ENCODE results near the gene MMAB.
A peak's percentile ranks its signal among the peaks of the same experiment; 100 is the strongest.

MMAB gene

DNA sequence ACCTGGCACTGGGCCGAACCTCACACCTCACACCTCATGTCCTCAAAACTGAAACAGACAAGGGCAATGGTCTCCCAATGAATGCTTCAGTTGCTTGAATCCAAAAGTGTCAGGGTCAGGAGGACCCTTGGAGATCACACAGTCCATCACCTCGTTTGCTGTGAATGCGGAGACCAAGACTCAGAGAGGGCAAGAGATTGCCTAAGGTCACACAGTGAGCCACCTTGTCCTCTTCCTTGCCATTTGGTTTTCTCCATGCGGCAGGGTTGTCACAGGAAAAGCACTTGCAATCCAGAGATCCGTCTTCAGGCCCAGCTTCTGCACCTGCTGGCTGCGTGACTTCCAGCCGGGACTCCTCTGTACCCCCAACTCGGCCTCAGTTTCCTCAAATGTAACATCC, 28.3 kb upstream of the MMAB start:
- no peak for DNase-seq

DNA sequence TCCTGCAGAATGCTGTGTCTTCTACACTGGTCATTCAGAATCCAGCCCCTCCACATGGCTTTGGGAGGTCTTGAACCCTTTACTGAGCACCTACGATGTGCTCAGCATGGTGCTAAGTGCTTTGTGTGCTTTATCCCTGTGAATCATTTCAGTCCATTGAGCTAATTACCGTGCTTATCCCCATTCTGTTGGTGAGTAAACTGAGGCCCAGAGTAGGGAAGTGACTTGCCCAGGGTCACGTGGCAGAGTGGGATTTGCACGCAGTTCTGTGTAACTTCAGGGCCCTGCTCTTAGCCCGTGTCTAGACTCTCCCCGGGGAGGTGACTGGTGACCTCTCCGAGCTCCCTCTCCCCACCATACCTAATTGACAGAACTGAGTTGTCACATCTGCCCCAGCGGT, 27.7 kb upstream of the MMAB start:
- DNase-seq: no peak

DNA sequence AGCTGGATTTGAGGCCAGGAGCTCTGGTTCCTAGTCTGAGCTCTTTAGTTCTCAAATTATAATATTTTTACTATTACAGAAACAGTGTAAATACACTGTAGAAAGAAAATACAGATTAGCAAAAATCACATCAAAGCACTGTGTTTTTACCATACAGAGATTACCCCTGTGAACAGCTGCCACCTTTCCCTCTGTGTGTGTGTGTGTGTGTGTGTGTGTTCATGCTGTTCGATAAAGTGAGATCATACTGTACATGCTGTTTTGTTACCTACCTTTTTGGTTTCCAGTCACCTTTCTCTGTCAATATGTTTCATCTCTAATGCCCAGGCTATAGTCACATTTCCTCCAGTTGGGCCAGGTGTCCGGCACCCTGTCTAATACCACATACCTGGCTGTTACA, 27.2 kb upstream of the MMAB start:
- no peak for DNase-seq

DNA sequence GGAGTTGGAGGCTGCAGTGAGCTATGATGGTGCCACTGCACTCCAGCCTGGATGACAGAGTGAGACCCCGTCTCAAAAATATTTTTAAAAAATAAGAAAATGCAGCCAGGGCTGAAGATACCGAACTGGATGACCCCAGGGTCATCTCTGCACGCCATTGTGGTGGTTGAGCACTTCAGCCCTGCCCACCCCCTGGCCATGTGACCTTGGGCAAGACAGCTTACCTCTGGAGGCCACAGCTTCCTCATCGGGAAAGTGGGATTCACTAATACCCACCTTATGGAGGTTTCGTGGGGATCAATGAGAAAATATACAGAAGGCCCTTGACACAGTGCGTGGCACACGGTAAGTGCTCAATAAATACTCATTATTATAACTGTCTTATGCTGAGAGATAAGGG, 25.8 kb upstream of the MMAB start:
- no peak for DNase-seq

DNA sequence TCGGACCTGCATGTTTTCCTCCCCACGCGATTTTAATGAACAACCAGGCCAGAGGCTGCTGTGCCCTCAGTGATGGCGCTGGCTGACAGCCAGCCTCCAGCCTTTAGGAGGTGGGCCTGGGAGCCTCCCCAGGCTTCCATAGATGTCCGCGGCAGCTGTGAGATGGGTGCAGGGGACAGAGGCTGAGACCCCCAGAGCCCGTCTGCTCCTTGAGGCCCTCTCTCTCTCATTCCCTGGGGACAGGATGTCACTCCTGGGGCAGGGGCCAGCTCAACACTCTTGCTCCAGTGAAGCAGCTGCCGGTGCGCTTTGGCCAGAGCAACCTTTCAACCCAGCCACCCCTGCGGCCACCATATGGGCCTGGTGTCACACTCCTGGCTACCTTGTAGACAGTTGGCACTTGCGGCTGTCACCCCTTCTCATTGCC, 25.1 kb upstream of the MMAB start:
- no peak for DNase-seq

DNA sequence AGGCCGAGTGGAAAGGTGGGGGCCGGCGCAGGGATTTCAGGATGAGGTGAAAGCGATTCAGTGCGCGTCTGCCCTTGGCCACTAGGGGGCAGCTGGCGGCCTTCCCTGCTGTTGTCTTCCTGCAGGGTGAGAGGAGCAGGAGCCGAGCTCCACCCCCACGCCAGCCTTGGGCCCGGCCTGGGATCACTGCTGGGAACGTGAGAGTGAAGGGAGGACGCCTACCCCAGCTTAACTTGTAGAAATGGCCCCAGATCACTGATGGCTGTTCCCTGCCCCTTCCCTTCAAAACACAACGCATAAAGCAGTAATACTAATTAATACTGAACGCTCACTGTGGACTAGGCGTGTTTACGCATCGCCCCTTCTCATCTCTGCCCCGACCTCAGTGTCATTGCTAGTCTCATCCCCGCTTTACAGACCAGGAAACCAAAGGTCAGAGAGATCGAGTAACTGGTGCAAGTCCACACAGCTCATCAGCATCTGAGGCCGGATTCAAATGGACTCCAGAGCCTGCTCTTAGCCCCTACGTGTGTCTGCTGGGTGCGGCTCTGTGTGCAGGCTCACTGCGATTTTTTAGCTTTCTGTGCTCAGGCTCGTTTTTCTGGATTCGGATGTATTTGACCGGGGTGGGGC, 24.6 kb upstream of the MMAB start:
- DNase-seq: peak; percentile 26 to 54 (median 42)

DNA sequence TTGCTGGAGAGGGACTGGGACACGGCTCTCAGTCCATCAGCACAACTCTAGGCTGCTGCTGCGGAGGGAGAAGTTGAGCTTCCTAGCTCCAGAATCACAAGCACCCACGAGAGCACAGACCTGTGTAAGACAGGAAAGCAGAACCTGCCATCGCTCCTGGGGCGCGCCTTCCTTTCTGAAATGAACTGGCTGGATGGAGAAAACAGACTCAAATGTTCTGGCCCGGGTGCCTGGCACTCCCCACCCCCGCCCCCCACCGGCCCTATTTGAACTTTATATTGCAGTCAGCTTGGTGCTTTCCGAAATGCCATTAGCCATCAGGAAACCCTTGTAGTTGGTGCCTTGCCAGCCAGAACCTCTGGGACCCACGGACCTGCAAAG, 24.1 kb upstream of the MMAB start:
- no peak for DNase-seq

DNA sequence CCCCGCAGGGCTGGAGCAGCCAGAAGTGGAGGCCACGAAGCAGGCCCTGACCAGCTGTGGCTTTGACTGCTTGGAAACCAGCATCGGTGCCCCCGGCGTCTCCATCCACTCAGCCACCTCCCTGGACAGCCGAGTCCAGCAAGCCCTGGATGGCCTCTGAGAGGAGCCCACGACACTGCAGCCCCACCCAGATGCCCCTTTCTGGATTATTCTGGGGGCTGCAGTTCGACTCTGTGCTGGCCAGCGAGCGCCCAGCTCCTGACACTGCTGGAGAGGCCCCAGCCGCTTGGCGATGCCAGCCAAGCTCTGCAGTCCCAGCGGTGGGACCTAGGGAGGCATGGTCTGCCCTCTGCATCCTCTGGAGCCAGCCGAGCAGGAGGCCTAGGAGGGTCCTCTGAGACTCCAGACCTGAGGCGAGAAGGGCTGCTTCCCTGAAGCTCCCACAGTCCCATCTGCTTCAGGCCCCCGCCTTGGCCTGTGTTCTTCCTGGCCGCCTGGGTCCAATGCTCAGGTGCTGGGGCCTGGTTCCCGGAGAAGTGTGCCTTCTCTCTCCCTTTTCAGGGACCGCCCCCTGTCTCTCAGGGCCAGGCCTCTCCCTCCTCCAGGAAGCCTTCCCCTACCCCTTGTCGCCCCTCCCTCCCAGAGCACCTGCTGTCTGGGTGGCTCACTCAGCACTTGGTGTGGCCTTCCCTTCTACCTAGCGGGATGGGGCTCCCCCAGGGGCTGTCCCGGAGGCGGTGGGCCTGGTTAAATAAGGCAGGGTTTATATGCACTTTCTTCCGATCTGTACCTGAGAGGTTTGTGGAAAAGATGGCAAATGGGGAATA, 23.3 kb upstream of the MMAB start:
- no peak for DNase-seq

DNA sequence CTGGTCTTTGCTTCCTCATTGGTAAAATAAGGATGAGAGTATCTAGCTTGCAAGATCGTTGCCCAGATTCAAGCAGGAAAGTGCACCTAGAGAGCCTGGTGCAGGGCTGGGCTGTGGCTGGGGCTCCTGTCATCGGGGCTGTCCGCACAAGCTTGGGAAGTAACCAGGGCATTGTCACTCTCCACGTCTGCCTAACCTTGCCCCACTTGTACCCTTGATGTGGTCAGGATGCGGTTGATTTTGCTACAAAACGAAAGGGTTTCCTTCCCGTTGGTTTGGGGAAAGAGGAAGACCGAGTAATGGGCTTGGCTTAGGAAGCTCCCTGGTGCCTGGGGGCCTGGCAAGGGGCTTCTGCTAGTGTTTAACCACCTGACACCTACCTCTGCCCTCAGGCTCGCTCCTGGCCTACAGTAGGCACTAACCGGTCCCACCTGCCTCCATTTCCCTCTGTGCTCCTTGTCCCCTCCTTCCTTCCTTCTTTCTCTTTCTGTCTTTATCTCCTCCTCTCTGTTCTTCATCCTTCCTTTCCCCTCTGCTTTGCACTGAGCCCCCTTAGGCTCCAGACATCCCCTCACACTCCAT, 22.1 kb upstream of the MMAB start:
- DNase-seq: peak in 1 of 5 donors; percentile 58

DNA sequence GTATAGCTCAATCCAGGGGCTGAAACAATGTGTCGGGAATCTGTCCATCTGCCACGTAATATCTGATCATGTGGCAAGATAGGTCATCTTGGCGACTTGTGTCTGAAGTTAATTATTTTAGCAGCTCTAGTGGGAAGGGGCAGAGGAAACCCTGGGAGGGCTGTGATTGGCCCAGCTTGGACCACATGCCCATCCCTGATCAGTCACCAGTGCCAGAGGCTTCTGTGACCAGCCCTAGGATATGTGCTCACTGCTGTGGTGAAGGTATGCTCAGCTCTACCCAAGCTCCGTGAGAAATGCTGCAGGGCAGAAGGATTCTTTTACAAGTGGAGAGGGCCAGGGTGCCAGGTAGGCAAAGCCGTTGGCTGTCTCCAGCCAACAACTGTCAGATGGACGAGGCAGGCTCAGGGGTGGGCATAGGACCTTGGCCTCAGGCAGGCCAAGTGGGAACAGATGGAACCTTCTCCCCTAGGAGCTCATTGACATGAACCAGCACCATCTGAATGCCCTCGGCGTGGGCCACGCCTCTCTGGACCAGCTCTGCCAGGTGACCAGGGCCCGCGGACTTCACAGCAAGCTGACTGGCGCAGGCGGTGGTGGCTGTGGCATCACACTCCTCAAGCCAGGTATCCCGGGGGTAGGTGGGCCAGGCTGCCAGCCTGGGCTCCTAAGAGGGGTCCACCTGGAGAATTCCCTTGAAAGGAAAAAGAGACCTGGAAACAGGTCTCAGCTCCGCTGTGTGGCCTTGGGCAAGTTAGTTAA, 21.4 kb upstream of the MMAB start:
- no peak for DNase-seq

DNA sequence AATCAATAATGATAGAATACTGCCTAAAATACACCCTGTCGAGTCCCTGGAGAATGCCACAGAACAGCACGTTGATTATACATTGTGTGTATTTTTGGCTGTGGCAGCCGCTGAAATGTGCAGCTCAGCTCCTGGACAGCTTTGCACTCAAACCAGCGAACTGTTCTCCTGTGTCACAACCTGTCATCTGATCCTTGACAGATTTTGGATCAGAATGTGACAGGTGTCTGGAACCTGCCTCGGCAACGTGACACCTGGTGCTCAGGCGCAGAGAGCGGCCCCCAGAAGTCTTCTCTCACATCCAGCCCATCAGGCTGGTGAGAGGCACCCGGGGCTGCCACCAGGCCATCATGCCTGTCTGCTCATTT, 19.6 kb upstream of the MMAB start:
- DNase-seq: no peak

DNA sequence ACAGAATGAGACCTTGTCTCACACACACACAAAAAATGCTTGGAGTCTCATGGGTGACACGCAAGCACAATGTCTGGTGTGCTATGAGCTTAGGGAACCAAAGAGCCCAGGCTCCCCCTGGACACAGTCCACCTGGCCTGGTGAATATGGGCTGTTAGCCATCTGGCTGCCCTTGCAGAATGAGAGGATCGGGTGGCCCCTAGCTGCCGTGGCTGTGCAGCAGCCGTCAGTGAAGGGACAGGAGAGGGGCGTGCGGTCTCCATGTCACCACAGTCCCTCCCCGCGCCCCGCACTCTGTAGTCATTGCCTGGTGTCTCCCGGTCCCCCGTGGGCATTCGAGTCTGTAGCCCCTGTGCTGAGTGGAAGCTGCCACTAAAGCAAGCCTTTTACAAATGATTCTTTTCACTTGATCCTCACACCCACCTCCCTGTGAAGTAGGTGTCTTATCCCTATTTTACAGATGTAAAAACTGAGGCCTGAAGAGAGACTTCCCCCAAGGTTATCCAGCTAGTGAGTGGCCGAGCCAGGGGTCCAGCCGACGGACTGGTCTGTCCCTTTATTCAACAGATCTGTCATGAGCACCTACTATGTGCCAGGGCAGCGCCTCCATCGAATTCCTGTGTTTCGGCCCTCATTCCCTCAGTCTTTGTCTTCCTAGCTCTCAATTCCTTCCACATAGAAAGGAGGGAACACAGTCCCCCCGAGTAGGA, 19.0 kb upstream of the MMAB start:
- DNase-seq: no peak

DNA sequence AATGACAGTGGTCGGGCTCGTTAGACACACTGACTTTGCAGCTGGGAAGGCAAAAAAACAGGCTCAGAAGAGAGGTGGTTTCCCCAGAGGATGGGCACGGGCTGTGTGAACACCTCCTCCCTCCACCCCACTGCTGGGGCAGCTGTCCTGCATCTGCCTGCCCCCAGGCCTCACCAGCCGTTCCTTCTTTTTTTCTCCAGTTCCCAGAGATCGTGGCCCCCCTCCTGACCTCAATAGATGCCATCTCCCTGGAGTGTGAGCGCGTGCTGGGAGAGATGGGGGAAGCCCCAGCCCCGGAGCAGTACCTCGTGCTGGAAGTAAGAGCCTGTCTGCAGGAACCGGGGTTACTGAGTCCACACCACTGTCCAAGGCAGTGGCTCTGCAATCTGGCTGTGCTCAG, 17.7 kb upstream of the MMAB start:
- no peak for DNase-seq

DNA sequence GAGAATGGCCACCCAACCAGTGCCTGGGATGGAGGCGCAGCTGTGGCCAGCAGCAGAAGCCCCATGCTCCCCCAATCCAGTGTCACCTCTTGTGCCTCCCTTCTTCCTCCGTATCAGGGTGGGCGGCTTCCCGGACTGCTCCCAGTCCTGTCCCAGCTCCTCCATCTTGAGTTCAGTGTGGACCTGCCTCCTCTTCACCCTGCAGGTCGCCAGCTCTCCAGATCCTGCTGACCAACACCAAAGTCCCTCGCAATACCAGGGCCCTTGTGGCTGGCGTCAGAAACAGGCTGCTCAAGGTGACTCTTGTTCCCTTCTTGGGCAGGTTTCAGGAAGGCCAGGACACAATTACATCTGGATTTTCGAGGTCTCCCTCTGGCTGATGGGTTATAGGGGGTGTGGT, 17.3 kb upstream of the MMAB start:
- no peak for DNase-seq

DNA sequence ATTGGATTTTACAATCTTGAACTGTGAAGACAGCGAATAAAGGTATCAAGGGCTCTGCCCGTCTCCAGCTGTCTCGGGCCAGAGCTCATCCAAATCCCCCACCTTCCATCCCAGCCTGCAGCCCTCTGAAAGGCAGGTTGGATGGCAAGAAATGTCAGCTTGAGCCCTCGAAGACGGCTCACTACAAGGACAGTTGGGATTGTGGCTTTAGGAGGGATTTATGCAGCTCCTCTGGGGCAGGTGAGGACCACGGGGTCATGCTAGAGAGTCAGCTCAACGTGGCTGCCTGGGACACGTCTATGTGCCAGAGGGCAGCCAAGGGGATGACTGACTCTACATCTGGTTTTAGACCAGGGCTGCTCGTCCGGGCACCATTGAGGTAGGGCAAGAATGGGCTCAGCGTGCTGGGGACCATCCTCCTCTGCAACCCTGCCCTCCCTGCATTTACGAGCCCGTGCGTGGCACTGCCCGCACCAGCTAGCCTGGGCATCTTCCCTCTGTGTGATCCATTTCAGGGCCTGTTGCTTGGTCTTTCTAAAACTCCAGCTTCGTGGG, 16.5 kb upstream of the MMAB start:
- DNase-seq: no peak

DNA sequence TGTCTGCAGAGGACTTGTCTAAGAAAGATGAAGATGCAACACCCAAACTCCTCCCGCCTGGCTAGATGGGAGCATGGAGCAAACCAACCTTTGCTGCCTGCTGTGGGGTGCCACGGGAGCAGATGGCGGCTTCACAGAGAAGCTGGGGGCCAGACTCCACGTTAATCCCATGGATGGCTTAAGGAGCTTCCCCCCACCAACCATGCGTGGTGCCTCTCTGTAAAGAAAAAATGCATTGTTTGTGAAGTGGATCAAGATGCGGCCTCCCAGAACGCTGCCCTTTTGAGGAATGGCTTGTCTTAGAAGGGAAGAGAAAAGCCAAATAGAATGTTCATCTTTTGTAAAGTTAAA, 15.9 kb upstream of the MMAB start:
- no peak for DNase-seq

DNA sequence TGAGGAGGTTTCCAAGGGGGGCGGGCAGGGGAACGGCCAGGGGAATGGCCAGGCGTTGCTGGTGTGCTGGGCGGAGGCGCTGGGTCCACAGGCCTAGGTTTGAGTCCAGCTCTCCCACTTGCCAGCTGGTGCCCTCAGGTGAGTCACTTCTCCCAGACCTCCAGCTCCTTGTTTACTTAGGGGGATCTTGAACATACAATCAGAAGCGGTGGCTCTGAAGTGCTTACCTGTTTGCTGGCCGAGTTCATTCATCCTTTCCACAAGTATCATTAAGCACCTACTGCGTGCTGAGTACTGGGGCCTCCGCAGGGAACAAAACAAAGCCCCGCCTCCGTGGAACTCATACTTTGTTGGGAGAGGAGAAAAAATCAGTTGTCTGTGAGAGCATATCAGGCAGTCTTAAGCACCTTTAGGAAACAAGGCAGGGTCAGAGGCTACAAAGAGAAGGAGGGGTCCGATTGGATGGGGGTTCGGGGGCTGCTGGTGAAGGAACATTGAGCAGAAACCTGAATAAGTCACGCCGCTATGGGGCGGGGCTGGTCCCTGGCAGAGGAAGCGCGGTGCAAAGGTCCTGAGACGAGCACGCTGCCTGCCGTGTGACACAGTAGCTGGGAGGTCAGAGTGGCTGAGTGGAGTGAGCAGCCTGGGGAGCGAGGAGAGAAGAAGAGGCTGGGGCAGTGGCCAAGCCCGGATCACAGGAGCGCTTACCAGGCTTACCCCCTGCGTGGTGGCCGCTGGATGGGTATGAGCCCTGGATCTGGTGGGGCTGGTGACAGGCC, 15.3 kb upstream of the MMAB start:
- DNase-seq: no peak

DNA sequence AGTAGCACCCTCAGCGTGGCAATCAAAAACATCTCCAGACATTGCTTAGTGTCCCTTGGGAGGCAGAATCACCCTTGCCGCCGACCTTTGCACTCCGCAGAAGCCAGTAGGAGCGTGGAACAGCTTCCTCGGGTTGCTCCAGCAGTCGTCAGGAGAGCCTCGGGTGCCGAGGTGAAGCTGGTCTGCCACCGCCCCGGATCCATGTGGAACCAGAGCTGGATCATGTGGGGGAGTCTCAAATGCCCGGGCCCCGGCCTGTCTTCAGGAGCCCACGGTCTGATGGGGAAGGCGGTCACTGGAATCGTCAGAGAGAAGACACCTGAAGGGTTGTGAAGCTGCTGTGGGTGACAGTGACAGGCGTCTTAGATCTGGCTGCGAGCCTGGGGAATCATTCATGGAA, 14.6 kb upstream of the MMAB start:
- no peak for DNase-seq

DNA sequence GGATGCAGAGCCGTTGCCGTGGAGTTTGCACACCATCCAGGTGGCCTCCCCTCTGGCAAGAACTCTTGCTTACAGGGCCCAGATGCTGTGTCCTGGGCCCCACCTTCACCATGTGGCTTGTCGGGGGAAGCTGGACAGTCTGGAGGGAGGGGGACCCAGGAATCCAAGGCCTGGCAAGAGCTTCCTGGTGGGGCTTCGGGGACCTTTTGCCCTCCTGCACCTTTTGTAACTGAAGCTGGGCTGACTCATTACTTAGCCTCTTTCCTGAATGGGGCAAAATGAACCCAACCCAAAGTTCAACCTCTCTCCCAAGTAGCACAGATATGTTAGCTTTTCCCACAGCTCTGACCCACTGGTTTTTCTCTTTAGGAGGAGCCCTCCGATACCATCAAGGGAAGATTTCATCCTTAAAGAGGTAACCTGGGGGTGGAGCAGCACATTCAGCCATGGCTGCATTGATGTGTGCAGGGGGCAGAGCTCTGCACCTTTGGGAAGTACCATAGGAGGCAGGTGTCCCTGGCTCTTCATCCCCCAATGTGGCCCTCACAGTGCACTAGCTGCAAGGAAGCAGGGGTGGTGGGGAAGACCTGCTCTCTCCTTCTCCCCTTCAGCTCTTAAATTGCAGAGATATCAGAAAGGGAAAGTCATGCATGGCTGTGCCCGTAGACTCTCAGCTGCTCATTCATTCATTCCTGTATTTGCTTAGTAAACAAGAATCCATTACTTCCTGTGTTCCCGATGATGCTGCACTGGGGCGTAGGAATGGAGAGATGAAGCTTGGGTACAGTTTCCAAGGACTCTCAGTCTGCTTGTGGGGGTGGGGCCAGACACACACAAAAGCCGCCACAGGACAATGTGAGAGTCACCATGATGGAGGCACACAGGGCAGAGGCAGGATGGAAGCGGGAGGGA, 13.3 kb upstream of the MMAB start:
- no peak for DNase-seq

DNA sequence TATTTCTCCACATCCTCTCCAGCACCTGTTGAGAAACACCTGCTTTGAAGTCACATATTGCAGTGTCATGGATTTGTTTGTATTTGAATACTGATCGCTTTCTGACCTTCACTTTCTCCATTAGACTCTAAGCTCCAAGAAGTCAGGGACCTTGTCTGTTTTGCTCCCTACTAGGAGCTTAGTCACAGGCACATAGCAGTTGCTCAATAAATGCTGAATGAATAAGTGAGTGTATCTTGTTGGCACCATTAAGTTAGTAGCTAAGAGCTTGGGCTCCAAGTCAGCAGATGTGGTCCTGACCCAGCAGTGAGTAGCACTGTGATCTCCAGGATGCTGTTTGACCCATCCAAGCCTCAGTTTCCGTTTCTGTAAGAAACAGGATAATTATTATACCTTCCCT, 10.4 kb upstream of the MMAB start:
- no peak for DNase-seq

DNA sequence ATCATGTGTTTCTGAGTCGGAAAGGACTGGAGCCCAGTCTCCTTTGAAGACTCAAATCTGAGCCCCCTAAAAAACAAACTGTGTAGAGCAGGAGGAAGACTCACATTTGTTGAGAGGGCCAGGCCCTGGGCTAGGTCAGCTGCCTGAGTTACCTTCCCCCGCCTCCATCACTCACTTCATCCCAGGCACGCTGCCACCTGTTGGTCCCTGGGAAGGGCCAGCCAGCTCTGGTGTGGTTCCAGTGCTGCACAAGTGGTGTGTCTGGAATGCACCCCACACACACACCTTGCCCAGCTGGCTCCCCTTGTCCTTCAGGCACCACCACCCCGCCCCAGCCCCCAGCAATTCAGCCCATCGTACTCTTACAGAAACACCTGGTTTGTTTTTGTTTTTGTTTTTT, 9.3 kb upstream of the MMAB start:
- DNase-seq: no peak

All from T-helper 1 cell (primary cell).